HG02588 (cell line): ENCODE data around the gene UNC5B.
"Not testable (repeated sequence)": the region's sequence is repeated elsewhere in the genome, so short reads cannot be mapped to it uniquely, and the experiment has no call there.

Experiments used
- ATAC-seq: cut with Tn5 transposase; IDR thresholded peaks from one replicate; pipeline ENCODE4 v1.9.1; 2021; ENCODE audit warnings: mild to moderate bottlenecking, moderate library complexity; ENCODE audit not compliant: unreplicated experiment

Gene UNC5B

DNA sequence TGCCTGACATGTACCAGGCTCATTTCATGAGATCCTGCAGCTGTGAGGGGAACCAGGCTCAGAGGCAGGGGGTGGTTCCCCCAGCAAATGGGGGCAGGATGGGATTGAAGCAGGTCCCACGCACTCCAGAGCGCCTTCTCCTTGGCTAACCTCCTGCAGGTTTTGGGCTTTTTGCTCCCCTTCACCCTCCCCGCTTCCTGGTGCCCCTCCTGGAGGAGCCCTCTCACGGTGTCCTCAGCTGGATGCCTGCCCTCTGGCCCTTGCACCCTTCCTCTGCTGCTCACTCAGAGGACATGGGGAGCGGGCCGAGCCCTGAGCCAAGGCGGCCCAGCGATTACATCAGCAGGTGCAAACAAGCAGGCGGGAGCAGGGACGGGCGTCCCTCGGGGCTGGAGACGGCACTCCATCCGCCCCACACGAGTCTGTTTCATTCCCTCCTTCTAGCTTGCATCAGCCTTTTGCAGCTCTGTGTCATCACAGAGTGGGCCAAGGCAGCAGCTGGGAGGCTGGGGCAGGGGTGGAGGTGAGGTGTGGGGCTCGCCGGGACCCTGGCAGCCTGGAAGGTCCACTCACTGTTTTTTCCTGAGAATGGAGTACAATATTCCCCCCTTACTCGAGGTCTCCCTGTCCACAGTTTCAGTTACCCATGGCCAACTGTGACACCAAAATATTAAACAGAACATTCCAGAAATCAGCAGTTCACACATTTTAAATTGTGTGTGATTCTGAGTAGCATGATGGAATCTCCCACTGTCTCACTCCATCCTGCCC lies 54.0 kb downstream of the UNC5B start:
- ATAC-seq = no peak

DNA sequence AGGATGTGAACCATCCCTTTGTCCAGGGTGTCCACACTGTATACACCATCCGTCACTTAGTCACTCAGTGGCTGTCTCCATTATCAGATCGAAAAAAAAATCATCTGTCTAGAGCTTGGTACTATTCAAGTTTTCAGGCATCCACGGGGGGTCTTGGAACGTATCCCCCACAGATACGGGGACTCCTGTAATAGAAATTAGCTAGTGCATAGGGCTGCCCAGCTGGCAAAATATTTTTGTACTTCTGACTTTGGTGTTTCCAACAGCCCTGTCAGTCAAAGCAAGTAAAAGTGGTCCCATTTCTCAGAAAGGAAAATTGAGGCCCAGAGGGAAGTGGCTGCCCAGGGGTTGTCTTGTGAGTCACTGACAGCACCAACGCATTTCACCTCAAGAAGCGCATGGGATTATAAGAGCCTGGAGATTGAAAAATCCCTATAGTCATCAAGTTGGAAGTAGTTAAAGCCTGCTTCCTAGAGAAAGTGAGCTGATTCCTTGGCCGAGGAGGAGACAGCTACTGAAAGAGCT lies 54.6 kb downstream of the UNC5B start:
- ATAC-seq = no peak

DNA sequence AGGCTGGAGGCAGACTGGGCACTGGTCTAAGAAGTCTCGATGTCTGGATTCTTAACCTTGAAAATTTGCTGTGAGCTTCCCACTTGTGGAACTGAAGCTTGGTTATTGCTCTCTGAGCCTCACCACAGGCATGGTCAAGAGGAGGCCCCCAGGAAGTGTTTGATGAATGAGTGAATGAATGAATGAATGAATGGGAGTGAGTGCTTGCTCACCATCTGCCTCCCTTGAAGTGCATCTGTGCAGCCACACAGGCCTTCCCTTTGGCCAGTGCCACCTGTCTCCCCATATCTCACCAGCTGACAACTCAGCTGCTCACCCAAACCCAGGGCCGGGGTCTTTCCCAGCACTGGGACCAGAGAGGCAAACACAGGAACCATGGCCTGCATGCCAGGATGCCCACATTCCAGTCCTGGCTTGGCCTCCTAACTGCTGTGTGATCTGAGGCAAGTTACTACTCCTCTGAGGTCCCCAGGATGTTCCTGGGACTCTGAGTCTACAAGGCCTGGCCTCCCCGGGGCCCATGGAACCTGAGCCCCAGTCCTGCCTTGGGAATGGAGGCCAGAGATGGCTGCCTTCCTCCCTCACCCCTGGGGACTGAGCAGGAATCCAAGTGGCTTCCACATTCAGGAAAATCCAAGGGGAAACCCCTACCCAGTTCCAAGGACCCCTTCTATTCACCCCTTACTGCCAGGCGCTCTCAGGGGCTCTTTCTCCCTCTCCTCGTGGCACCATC lies 55.3 kb downstream of the UNC5B start:
- no peak for ATAC-seq

DNA sequence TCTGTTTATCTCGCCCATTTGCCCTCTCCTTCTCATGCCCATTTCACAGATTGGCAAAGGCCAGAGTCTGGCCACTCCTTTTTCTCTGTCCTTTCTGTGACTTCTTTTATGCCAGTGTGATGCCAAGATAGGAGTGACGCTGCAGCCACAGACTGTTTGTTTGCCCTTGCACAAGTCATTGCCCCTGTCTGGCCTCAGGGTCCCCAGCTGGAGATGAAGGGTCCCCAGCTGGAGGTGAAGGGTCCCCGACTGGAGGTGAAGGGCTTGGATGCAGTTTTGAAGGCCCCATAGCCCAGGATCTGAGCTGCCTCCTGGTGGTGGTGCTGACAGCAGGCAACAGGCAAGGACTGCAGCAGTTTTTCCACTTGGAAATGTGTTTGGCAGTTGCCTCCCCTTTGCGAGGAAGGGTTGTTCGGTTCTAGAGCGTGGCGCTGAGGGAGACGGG lies 55.9 kb downstream of the UNC5B start:
- ATAC-seq = no peak

DNA sequence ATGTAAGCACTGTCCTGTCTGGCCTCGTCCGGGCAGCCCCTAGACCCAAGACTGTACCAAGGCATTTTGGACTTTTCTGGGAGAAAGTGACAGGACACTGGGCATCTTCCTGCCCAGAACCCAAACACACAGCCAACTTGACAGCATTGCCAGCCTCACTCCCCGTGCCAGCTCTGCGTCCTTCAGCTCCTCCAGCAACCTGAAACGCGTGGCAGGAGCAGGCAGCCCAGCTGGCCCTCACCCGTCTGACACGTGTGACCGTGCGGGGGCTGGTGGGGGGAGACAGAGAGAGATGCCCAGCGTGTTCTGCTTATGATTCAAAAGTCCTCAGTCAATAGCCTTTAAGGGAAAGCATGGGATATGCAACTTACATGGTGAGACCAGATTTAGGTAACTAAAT lies 56.4 kb downstream of the UNC5B start:
- no peak for ATAC-seq

DNA sequence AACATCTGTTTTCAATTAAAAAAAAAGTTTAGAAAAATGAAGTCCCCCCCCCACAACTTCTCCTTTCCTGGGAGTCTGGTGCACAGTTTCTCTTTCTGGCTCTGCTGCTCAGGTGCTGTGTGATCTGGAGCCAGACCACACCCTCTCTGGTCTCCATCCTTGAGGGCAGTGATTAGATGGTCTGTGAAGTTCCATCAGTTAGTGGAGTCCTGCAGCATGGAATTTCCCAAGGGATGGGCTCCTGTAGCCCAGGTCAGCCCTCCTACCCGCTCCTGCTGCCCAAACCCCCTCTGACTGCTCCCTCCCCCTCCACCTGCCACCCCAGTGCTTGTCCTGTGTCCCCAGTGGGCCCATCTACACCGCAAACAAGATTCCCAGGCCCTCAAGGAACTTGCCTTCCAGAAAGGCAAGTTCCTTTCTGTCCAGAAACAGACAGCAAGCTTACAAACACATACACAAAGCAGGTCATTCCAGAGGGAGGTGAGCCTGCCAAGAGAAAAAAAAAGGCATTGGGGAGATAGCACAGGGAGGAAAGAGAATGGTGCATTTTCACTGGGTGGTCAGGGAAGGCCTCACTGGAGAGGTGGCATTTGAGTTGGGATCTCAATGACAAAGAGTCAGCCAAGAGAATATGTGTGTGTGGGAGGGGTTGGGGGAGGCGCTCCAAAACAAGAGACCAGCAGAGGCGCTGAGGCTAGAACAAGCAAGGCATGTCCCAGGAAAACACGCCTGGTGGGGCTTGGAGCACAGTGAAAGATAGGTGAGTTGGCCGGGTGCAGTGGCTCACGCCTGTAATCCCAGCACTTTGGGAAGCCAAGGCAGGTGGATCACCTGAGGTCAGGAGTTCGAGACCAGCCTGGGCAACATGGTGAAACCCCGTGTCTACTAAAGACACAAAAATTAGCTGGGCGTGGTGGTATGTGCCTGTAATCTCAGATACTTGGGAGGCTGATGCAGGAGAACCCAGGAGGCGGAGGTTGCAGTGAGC lies 57.2 kb downstream of the UNC5B start:
- no peak for ATAC-seq

DNA sequence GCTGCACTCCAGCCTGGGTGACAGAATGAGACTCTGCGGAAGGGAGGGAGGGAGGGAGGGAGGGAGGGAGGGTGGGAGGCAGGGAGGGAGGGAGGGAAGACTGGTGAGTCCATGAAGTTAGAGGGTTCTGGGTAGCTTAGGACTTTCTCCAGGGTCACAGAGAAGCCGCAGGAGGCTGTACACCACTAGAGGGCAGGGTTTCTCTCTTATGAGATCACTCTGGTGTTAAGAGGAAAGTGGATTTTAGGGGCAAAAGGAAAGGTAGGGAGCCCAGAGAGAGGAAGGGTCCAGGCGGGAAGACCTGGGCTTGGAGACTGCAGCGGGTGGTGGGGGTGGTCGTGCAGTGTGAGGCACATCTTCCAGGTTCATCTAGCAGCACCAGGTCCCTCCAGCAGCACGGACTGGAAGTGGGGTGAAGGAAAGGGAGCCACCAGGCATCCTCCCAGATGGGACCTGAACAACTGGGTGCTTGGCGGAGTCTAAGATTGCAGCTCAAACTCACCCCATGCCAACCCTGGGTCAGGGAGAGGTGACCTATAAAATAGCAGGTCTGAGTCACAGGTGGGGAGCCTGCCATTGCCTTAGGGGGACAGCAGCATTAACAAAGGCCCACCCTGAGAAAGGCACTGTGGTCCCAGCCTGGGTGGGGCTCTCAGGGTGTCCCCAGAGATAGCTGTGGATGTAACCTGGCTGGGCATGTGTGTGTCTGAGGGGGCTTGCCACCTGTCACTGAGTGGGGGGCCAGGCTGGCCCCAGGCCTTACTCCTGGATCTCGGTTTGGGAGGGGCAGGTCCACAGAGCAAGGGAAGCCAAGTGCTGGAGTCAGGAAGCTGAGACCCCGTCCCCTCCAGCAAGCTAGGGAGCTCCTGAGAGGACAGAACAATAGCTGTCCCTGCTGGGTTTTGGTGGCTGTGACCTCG lies 58.2 kb downstream of the UNC5B start:
- no peak for ATAC-seq

DNA sequence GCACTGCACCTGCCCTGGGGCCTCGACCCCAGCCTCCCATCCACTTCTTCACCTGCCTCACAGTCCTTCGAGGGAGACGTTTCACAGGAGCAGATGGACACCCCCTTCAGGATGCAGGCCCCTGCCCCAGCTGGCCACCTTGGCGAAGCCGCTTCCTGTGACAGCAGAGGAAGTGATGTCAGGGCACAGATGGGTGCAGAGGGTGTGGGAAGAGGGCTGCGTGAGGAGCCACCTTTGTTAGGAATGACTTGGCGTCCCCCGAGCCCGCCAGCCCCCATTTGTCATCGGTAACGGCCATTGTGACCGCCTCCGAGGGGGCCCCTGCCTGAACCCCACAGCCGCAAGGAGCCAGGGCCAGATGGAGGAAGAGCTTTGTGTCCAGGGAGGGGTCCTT lies 59.3 kb downstream of the UNC5B start:
- ATAC-seq = no peak

DNA sequence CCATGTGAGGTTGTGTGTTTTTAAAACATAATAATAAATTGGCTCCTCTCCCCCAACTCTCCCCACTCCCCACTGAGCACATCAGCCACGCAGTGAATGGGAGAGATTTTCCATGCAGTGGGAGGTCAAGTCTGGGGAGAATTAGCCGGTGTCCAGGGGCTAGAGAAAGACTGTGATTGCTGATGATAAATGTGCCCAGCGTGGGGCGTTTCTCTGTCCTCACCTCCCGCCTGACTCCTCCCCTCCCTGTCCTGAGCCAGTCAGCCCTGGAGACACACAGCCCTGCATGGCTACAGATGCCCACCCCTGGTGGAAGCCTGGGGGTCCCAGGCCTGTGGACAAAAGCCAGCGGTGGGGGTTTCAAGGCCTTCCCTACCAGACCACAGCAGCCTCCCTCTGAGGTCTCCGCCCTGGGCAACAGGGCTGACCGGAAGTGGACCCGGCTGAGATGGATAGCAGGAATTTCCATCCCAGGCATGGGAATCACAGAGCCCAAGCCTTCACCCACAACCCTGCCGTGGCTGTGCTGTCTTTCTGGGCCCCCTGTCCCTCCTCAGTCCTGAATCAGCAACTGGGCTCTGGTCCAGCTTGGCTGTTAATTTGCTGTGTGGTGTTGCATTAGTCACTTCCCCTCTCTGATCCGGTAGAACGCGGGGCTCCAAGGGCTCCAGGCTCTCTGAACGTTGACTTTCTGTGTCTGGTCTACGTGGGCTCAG lies 59.8 kb downstream of the UNC5B start:
- ATAC-seq = no peak

DNA sequence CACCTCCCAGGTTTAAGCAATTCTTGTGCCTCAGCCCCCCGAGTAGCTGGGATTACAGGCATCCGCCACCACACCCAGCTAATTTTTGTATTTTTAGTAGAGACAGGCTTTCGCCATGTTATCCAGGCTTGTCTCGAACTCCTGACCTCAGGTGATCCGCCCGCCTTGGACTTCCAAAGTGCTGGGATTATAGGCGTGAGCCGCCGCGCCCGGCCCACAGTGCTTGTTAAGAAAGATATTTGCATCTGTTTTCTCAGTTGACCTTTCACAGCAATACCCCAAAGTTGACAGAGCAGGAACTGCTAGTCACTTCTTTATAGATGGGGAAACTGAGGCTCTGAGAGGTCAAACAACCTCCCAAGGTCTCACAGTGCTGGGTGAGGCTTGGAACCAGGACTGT lies 60.6 kb downstream of the UNC5B start:
- not testable (repeated sequence) for ATAC-seq

DNA sequence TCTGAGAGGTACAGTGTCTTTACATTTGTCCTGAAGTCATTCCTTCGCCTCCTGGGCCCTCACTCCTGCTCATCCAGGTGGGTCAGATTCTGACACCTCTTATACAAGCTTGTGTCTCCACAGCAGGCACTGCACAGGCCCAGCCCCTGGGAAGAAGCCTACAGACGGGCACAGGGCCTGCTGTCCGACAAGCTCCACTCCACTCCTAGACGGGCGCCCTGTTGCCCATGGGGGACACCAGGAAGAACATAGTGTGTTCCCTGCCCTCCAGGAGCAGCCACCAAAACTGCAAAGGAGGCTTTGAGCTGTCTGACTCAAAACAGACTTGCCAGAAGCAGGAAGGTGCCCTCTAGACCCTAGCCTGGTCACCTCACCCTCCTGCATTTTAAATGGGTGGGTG lies 61.1 kb downstream of the UNC5B start:
- ATAC-seq = no peak

DNA sequence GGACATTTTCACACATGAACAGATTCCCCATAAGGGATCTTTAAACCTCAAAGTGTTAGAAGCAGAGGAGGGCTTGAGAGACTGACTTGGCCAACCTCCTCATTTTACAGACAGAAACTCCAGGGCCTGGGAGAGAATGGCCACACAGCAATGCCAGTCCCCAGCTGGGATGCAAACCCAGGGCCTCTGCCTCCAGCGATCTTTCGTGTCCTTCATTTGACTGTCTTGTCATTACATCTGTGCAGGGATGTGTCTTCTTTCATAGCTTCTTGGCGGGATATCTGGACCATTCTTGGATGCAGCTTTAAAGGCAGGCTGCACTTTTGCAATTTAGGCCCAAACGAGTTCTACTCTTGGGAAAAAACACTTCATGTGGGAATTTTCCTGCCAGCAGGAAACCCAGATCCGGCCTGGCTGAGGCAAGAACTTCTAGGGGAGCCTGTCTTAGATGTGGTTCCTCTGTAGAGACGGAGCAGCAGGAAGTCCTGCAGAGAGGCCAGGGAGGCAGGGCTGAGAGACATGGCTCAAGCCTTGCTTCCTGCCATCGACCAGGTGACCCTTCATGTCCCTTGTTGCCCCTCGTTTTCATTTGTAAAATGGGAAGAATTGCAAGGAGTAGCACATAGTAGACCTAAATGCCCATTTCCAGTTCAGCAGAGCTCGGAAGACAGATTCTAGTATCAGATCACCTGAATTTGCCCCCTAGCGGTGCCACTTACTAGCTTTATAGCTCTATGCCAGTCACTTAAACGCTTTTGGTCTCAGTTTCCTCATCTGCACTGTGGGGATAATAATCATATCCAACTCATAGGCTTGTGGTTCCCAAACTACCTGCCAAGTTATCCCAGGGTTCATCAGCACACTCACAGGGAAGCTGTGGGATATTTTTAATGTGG lies 62.8 kb downstream of the UNC5B start:
- no peak for ATAC-seq

DNA sequence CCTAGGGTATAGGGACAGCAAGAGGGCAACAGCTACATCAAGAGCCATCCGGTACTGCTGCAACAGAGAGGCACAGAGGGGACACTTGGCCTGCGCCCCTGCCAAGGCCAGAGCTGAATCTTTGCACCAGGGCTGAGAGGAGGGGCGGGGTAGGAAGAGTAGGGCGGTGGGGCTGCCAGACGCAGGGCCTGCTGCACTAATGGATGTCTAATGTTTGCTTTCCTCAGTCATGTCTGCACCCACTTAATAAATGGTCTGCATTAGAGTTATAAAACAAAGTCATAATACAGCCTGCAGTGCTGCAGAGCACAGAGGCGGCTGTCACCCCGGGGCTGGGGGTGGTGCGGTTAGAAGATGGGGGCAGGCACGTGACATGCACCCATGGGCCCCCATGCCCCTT lies 64.5 kb downstream of the UNC5B start:
- ATAC-seq = no peak

DNA sequence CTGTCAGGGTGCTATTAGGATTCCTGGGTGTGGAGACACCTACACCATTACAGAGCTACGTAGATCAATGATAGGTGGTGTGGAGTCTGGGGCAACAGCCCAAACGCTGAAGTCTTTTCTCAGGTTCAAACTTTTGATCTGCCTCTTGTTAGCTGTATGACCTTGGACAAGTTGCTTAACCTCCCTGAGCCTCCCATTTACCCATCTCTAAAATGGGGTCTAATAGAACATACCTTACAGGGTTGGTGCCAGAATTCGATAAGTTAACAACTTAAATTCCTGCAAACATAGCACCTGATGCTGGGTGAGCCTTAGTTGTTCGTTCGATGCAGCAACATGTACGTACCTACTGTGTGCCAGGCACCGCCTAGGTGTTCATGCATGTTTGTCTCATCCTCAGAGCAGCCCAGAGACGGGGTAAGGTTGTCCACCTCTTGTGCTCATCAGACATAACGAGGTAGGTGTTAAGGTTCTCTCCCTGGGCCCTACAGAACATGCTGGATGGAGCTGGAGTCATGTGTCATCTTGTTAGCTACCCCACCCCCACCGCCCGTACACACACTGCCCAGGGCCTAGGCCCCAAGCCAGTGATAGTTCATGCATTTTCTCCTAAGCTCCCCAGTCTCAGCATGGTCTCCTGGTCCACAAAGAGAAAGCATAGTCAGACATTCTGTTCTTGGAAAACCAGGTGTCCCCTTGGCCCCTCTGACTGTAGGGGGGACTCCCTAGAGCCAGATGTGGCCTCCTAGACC lies 65.7 kb downstream of the UNC5B start:
- no peak for ATAC-seq

DNA sequence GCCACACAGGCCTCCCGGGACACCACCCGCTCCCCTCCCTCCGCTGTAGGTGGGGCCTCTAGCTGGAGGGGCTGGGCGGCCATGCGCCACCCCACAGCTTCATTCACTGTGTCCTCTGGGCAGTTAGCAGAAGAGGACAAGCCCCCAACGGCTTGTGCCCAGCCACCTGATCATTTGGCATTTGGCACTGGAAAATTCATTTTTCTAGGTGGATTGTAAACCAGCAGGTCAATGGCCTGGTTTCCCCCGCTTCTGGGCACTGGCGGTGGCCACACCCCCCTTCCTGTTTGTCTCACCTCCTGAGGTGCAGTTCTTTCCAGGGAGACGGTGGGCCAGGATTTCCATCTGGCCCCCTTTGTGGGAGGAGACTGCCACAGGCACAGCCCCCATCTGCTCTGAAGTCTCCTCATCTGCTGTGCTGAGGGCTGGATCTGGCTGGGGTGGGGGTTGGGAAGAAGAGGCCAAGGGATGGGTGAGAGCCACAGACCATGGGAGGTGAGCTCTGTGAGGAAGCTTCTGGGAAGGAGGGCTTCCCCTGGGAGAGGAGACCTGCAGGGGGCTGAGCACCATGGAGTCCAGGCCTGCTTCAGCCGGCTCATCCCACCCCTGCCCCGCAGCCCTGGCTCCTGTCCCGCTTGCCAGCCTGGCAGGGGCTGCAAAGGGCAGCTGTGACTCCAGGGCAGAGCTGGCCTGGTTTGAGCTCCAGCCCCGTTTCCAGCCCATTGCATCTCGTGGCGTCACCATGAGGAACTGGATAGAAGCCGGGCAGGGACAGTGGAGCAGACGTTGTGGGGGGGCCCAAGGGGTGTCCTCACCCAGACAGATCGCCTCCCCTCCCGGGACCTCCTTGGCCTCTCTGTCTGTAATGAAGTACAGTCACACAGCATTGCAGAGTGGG lies 66.6 kb downstream of the UNC5B start:
- ATAC-seq = no peak

DNA sequence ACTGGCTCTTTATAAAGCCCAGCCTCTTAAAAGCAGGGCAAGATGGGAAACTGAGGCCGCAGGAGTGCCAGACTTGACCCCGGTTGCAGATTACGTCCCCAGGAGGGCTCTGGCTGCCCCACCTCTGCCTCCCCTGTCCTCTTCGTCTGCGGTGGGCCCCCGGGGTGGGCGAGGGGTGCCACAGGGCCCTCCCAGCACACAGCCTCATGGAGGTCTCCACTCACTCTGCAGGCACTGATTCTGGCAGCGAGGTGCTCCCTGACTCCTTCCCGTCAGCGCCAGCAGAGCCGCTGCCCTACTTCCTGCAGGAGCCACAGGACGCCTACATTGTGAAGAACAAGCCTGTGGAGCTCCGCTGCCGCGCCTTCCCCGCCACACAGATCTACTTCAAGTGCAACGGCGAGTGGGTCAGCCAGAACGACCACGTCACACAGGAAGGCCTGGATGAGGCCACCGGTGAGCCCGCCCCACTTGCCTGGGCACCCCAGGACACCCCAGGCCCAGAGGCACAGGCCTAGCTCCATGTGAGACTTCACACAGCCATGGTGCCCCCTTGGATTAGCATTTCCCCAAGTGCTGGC lies 67.3 kb downstream of the UNC5B start:
- ATAC-seq = no peak
